Keratinocyte (primary cell): ENCODE measurements around the gene ANGPTL1.

Experiments used
- CTCF ChIP-seq, 3 experiments: IDR thresholded peaks in 1 of 3; conservative IDR thresholded peaks in 1 of 3; optimal IDR thresholded peaks in 1 of 3; 2 replicates in 2 of 3; 3 replicates in 1 of 3; pipeline versions ENCODE3 to v1.5.1; 2011; ENCODE audit warnings: low read length in 3 of 3, mild to moderate bottlenecking in 3 of 3, moderate library complexity in 2 of 3, control low read depth in 1 of 3, inconsistent platforms in 1 of 3; ENCODE audit not compliant: insufficient read depth in 2 of 3; ENCODE audit errors: extremely low read depth in 1 of 3
- EZH2 ChIP-seq: IDR thresholded peaks from one replicate; pipeline ENCODE4 v1.6.1; 2012; ENCODE audit warnings: inconsistent platforms, mild to moderate bottlenecking, low read length, moderate library complexity

- no peak for TF ChIP-seq CTCF (optimal IDR thresholded peaks at IDR 0.05 in 1 of 3, IDR thresholded peaks at IDR 0.05 in 1 of 3, conservative IDR thresholded peaks at IDR 0.05 in 1 of 3; ENCODE audit: extremely low read depth in 1 of 3, insufficient read depth in 2 of 3, low read length in 3 of 3)
- no peak for TF ChIP-seq EZH2
These were observed 15.7 kb upstream of the ANGPTL1 start for GRCh38 chr1:178886551-178886950.
